GM18499 (cell line): ENCODE results near the gene SHISA8.

Source experiments
- ATAC-seq: cut with Tn5 transposase; IDR thresholded peaks from one replicate; pipeline ENCODE4 v1.9.1; 2021; ENCODE audit warnings: moderate number of reproducible peaks; ENCODE audit not compliant: insufficient read depth, unreplicated experiment

Gene SHISA8

GRCh38 chr22:41915786-41916493 lies 1.1 kb upstream of the SHISA8 start:
- ATAC-seq: no peak

- ATAC-seq: no peak
Measured at GRCh38 chr22:41914611-41915034, 251 bp downstream of the SHISA8 start.

GRCh38 chr22:41913842-41914534 lies 886 bp downstream of the SHISA8 start:
- ATAC-seq: no peak

GRCh38 chr22:41913040-41913719 lies 1.7 kb downstream of the SHISA8 start:
- ATAC-seq: no peak

- ATAC-seq: no peak
Measured at GRCh38 chr22:41912338-41913039, 2.4 kb downstream of the SHISA8 start.

- no peak for ATAC-seq
Measured at GRCh38 chr22:41911001-41911611, 3.8 kb downstream of the SHISA8 start.

GRCh38 chr22:41910050-41911000 lies 4.5 kb downstream of the SHISA8 start:
- no peak for ATAC-seq

GRCh38 chr22:41909310-41910049 lies 5.4 kb downstream of the SHISA8 start:
- ATAC-seq: no peak

- no peak for ATAC-seq
Measured at GRCh38 chr22:41908411-41909309, 6.2 kb downstream of the SHISA8 start.

GRCh38 chr22:41907436-41908401 lies 7.2 kb downstream of the SHISA8 start:
- no peak for ATAC-seq

- no peak for ATAC-seq
Measured at GRCh38 chr22:41906822-41907221, 8.1 kb downstream of the SHISA8 start.

- ATAC-seq: no peak
Measured at GRCh38 chr22:41905411-41906202, 9.3 kb downstream of the SHISA8 start.

GRCh38 chr22:41904450-41905410 lies 10.1 kb downstream of the SHISA8 start:
- no peak for ATAC-seq

- no peak for ATAC-seq
Measured at GRCh38 chr22:41902932-41903421, 11.9 kb downstream of the SHISA8 start.
